DMS153 treated with DMSO at 0.1 percent for 48 hours (cell line): ENCODE results near the gene SLCO4A1.

Source experiments
- DNase-seq: peaks from one replicate; lab custom pipeline; 2025; ENCODE audit not compliant: unreplicated experiment; lab: John Stamatoyannopoulos, UW

SLCO4A1 gene

GRCh38 chr20:62650551-62651284, 8.4 kb downstream of the SLCO4A1 start:
- DNase-seq, result no peak

- DNase-seq, result no peak
Measured at GRCh38 chr20:62651285-62652021, 9.2 kb downstream of the SLCO4A1 start.

GRCh38 chr20:62652041-62652893, 10.0 kb downstream of the SLCO4A1 start:
- DNase-seq, result peak; percentile 27

GRCh38 chr20:62652894-62653305, 10.6 kb downstream of the SLCO4A1 start:
- no peak for DNase-seq

GRCh38 chr20:62653373-62653772, 11.1 kb downstream of the SLCO4A1 start:
- DNase-seq, result no peak

- no peak for DNase-seq
Measured at GRCh38 chr20:62653951-62654685, 11.8 kb downstream of the SLCO4A1 start.

GRCh38 chr20:62655282-62656196, 13.2 kb downstream of the SLCO4A1 start:
- no peak for DNase-seq

GRCh38 chr20:62656197-62656918, 14.1 kb downstream of the SLCO4A1 start:
- DNase-seq, result no peak

- no peak for DNase-seq
Measured at GRCh38 chr20:62656919-62657588, 14.8 kb downstream of the SLCO4A1 start.

GRCh38 chr20:62657589-62657942, 15.3 kb downstream of the SLCO4A1 start:
- DNase-seq, result no peak

- DNase-seq, result no peak
Measured at GRCh38 chr20:62657956-62658355, 15.7 kb downstream of the SLCO4A1 start.

GRCh38 chr20:62658593-62659178, 16.4 kb downstream of the SLCO4A1 start:
- DNase-seq, result no peak

GRCh38 chr20:62659488-62660239, 17.4 kb downstream of the SLCO4A1 start:
- DNase-seq, result no peak

GRCh38 chr20:62660240-62660615, 17.9 kb downstream of the SLCO4A1 start:
- DNase-seq, result no peak

- DNase-seq, result no peak
Measured at GRCh38 chr20:62660768-62661167, 18.5 kb downstream of the SLCO4A1 start.

GRCh38 chr20:62661647-62662046, 19.3 kb downstream of the SLCO4A1 start:
- DNase-seq, result no peak

GRCh38 chr20:62662422-62662821, 20.1 kb downstream of the SLCO4A1 start:
- DNase-seq, result no peak
